Coronary artery (tissue), 2 donors: ENCODE data around the gene GCM1.
A peak's percentile ranks its signal among the peaks of the same experiment; 100 is the strongest.

ENCODE experiments used
- DNase-seq: peaks from one replicate; pipeline ENCODE4 v3.0.0-alpha.2; 2017; ENCODE audit warnings: low spot score
- H3K27ac ChIP-seq, 2 donors: fragments of 200-600 bp; sonication (generic); one replicate each; pipeline ENCODE4 v1.5.1; 2016 to 2019
- H3K4me3 ChIP-seq: fragments of 200-600 bp; sonication (generic); 2 replicates; pipeline ENCODE4 v1.5.1; 2016; ENCODE audit warnings: mild to moderate bottlenecking, moderate library complexity
- TF ChIP-seq, protein P1 (sequence below): fragments of 200-600 bp; sonication (generic); IDR thresholded peaks from one replicate; pipeline ENCODE4 v1.5.1; 2019; ENCODE audit warnings: antibody characterized with exemption

The GCM1 gene

GRCh38 chr6:53179961-53180651 is 31.5 kb upstream of the GCM1 start:
- DNase-seq = no peak
- Histone ChIP-seq H3K27ac (peak overlapping the region; percentile 3 to 29), H3K4me3 (no peak overlapping the region)
- TF ChIP-seq, protein P1, sequence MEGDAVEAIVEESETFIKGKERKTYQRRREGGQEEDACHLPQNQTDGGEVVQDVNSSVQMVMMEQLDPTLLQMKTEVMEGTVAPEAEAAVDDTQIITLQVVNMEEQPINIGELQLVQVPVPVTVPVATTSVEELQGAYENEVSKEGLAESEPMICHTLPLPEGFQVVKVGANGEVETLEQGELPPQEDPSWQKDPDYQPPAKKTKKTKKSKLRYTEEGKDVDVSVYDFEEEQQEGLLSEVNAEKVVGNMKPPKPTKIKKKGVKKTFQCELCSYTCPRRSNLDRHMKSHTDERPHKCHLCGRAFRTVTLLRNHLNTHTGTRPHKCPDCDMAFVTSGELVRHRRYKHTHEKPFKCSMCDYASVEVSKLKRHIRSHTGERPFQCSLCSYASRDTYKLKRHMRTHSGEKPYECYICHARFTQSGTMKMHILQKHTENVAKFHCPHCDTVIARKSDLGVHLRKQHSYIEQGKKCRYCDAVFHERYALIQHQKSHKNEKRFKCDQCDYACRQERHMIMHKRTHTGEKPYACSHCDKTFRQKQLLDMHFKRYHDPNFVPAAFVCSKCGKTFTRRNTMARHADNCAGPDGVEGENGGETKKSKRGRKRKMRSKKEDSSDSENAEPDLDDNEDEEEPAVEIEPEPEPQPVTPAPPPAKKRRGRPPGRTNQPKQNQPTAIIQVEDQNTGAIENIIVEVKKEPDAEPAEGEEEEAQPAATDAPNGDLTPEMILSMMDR = no peak

DNA sequence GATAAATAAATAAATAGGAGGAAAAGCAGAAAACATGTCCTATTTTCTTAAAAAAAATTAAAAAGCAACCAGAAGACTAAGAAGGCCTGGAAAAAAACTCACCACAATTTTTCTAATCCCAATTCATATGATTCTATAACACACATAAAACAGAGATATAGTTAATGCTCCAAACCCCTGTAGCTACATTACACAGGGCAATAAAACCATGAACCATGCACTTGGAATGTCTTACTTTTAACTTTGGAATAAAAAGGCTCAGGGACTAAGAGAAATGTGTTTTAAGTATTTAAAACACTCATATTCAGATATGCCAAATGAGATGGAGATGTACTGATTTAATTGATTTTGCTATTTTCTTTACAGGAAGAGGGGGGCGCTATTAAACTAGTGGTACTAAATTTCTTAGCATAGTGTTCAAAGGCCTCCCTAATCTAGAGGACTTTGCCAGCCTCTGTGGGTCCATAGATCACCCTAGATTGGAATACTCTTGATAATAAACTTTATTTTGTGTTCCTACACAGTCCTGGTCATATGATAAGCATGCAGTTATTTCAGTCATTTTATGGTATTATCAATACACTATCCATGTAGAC is 30.3 kb upstream of the GCM1 start:
- no peak for DNase-seq
- H3K4me3 ChIP-seq = no peak overlapping the region
- TF ChIP-seq, protein P1 = no peak
- no peak overlapping the region for H3K27ac ChIP-seq

DNA sequence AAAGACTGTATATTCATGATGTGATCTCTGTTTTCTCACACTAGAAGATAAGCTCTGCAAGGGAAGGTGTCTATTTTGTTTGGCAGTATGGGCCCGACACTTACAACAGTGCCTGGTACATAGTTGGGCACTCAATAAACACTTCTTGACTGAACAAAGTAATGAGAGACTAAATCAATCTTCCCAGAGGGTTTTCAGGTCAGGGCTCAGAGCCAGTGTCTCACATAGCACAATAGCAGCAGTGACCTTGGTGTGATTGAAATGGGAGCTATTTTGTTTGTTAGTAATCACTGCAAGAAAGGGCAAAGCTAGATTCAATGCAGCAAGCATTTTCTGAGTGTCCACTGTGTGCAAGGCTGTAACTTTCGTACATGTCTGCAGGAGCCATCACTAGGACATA is 26.4 kb upstream of the GCM1 start:
- H3K4me3 ChIP-seq = no peak overlapping the region
- no peak for DNase-seq
- TF ChIP-seq, protein P1 = no peak
- no peak overlapping the region for H3K27ac ChIP-seq

- H3K4me3 ChIP-seq = no peak overlapping the region
- no peak for DNase-seq
- TF ChIP-seq, protein P1 = no peak
- no peak overlapping the region for H3K27ac ChIP-seq
Measured at GRCh38 chr6:53172468-53172803, 23.8 kb upstream of the GCM1 start.

DNA sequence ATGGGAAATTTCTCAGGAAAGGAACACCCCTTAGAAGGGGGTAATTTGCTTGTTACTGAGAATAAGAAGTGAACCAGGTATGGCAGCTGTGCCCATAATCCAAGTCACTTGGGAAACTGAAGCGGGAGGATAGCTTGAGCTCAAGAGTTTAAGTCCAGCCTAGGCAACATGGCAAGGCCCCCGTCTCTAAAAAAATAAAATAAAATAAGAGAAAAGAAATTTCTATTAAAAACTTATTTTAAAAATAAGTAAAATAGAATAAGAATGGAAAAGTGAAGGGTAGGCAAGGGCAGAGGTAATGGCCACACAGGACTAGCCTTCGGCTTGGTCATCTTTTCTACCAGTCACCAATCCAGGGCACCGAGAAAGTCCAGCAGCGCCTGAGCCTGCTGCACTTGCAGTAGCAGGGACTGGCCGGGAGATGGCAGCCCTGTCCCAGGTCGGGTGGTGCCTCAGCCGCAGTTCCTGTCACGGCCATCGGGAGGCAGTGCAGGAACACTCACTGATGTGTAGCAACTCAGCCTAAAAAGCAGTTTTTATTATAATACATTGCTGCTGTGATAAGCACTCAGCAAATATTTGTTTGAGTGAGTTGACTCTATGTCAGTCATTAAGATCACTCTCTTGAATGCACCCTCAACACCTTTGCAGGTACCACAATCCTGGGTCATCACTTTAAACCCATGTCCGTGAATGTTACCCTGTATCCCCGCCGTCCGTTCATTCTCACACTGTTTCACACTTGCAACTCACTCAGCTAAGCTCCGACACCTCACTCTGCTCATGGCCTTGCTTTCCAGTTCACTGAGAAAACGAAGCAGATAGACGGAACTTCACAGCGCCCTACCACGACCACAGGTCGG is 23.2 kb upstream of the GCM1 start:
- Histone ChIP-seq H3K27ac (no peak overlapping the region), H3K4me3 (no peak overlapping the region)
- peak; percentile 92 for DNase-seq
- TF ChIP-seq, protein P1 = peak; percentile 100

- Histone ChIP-seq H3K27ac (no peak overlapping the region), H3K4me3 (no peak overlapping the region)
- TF ChIP-seq, protein P1 = no peak
- no peak for DNase-seq
Measured at GRCh38 chr6:53168516-53169267, 20.1 kb upstream of the GCM1 start.
